ENCODE measurements around the gene PNKP.
A peak's percentile ranks its signal among the peaks of the same experiment; 100 is the strongest.

PNKP gene

GRCh38 chr19:49812997-49813861 lies 54.1 kb downstream of the PNKP start, which contains the start of gene FUZ:
Gene FUZ, minus strand, starts transcription at chr19:49813292. Its CDS starts 186 bp downstream, at chr19:49813106.
- DNase-seq = peak; percentile 75

DNA sequence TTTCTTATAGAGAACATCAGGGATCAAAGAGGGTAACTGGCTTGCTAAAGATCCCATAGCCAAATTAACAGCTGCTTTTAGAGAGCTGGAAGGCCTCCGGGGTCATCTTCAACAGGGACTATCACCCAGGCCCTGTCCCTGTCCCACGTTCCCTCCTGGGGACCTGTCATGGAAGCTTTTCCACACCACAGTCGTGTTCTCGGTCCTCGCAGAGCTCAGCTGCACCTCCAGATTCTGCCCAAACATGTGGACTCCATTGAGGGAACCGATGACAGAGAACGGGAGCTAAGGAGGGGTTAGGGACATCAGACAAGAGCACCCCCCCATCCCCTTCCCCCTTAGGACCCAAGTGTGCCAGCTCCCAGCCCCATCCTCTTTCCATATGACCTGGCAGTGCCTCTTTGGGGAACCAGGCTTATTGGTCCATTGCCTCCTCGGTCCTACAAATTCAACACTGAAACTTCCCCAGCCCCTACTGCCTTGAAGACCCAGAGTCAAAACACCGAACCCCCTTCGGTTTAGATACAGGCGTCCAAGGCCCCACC lies 54.9 kb downstream of the PNKP start:
- DNase-seq = no peak

GRCh38 chr19:49811328-49811727 lies 56.0 kb downstream of the PNKP start:
- no peak for DNase-seq
